Stimulated activated effector memory CD8-positive, alpha-beta T cell treated with anti-CD3 and anti-CD28 coated beads, Interleukin-12 subunit alpha, Interleukin-12 subunit beta, amount 100 ng/mL, for 72 hours (primary cell): Measurements from ENCODE around the gene HASPIN.

Experiments used
- ATAC-seq: fragments of 150-1000 bp; cut with Tn5 transposase; 2 replicates; pipeline ENCODE4 v1.10.0; 2021
- DNase-seq, 2 donors: peaks; one replicate each; pipeline ENCODE4 v3.0.0; 2021 to 2022; ENCODE audit warnings: low spot score in 2 of 2
- H3K27ac Mint-ChIP-seq: one replicate; pipeline ENCODE4 v1.8.0; 2022; ENCODE audit warnings: mild to moderate bottlenecking, mixed read lengths
- H3K36me3 Mint-ChIP-seq: one replicate; pipeline ENCODE4 v1.8.0; 2022; ENCODE audit warnings: mild to moderate bottlenecking, mixed read lengths
- H3K4me1 Mint-ChIP-seq: one replicate; pipeline ENCODE4 v1.8.0; 2022; ENCODE audit warnings: mixed read lengths
- H3K4me3 Mint-ChIP-seq: one replicate; pipeline ENCODE4 v1.8.0; 2022; ENCODE audit warnings: mild to moderate bottlenecking, mixed read lengths
- H3K9me3 Mint-ChIP-seq: one replicate; pipeline ENCODE4 v1.8.0; 2022; ENCODE audit warnings: mixed read lengths

The HASPIN gene

DNA sequence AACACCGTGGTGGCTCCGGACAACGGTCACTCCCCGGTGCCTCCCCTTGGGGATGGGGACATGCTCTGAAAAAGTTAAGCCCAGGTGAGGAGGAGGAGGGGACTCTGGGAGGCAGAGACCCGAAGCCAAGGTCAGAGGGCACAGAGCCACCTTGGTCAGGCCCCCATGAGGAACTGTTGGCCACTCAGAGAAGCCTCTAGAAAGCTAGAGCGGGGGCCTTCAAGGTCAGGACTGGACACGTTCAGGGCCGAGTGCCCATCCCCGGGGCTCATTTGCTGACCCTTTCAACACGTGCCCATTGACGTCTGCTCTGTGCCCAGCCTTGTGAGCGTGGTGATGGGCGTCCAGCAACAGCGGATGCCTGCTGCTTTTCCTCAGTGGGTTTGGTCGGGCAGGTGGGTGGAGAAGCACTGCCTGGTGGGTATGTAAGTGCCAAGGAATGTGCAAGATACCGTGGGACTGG is 38.2 kb downstream of the HASPIN start:
- Mint-ChIP-seq H3K36me3 (peaks cover 52% of the 10 kb centered on the region), H3K27ac (peak overlapping the region; percentile 100), H3K9me3 (peaks cover 10% of the 10 kb centered on the region), H3K4me1 (peaks cover 68% of the 10 kb centered on the region), H3K4me3 (no peak overlapping the region)
- ATAC-seq, result no peak
- no peak for DNase-seq

- peak overlapping the region; percentile 100 for H3K27ac Mint-ChIP-seq
- H3K4me3 Mint-ChIP-seq, result peak overlapping the region; percentile 80
- ATAC-seq, result peak; percentile 85
- peak; percentile 44 to 82 for DNase-seq
- H3K36me3 Mint-ChIP-seq, result peaks cover 48% of the 10 kb centered on the region
- H3K9me3 Mint-ChIP-seq, result peaks cover 10% of the 10 kb centered on the region
- peaks cover 72% of the 10 kb centered on the region for H3K4me1 Mint-ChIP-seq
Measured at GRCh38 chr17:3762922-3763776, 39.4 kb downstream of the HASPIN start.

- Mint-ChIP-seq H3K36me3 (peaks cover 54% of the 10 kb centered on the region), H3K27ac (peak overlapping the region; percentile 100), H3K4me1 (peaks cover 78% of the 10 kb centered on the region), H3K9me3 (peaks cover 10% of the 10 kb centered on the region), H3K4me3 (peak overlapping the region; percentile 80)
- ATAC-seq (no peak), DNase-seq (no peak)
Measured at GRCh38 chr17:3763777-3764170, 40.1 kb downstream of the HASPIN start.

DNA sequence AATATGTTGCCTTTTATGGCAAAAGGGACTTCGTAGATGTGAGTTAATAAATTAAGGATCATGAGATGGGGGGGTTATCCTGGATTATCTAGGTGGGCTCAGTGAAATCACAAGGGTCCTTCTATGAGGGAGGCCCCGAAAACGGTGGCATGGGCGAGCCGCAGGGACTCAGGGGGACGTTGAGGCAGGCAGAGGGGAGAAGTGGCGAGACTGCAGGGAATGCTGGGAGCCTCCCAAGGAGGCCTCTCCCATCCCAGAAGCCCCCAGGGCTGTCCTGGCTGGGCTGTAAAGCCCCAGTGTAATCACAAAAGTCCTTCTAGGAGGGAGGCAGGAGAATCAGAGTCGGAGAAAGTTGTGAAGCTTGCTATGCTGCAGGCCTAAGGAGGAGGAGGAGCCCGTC is 42.3 kb downstream of the HASPIN start:
- H3K27ac Mint-ChIP-seq, result peak overlapping the region; percentile 100
- peaks cover 2% of the 10 kb centered on the region for H3K9me3 Mint-ChIP-seq
- peaks cover 39% of the 10 kb centered on the region for H3K36me3 Mint-ChIP-seq
- ATAC-seq (no peak), DNase-seq (no peak)
- H3K4me1 Mint-ChIP-seq, result peaks cover 87% of the 10 kb centered on the region
- H3K4me3 Mint-ChIP-seq, result peak overlapping the region; percentile 80

GRCh38 chr17:3766779-3767178 is 43.1 kb downstream of the HASPIN start:
- Mint-ChIP-seq H3K9me3 (no peaks in the 10 kb centered on the region), H3K27ac (peak overlapping the region; percentile 100), H3K4me3 (peak overlapping the region; percentile 80), H3K4me1 (peaks cover 86% of the 10 kb centered on the region), H3K36me3 (peaks cover 37% of the 10 kb centered on the region)
- DNase-seq (no peak), ATAC-seq (no peak)

DNA sequence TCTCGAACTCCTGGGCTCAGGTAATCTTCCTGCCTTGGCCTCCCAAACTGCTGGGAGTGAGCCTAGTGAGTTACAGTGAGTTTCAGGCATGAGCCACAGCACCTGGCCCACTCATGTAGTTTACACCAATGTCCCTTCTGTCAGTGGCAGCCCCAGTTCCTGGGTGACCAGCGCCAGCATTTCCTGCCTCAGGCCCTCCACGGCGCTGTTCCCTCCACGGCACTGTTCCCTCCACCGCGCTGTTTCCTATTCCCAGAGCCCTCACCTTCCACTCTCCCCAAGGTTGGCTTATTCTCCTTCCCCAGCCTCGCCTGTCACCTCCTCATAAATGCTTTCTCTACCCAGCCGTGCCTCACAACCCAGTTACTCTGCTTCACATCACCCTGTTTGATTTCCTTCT is 44.6 kb downstream of the HASPIN start:
- H3K4me3 Mint-ChIP-seq, result peak overlapping the region; percentile 0
- H3K4me1 Mint-ChIP-seq, result peaks cover 90% of the 10 kb centered on the region
- H3K9me3 Mint-ChIP-seq, result no peaks in the 10 kb centered on the region

GRCh38 chr17:3768769-3769168 is 45.1 kb downstream of the HASPIN start:
- peaks cover 85% of the 10 kb centered on the region for H3K4me1 Mint-ChIP-seq
- H3K36me3 Mint-ChIP-seq, result peaks cover 35% of the 10 kb centered on the region
- DNase-seq (no peak), ATAC-seq (no peak)
- H3K4me3 Mint-ChIP-seq, result peak overlapping the region; percentile 0
- no peaks in the 10 kb centered on the region for H3K9me3 Mint-ChIP-seq
- peak overlapping the region; percentile 49 for H3K27ac Mint-ChIP-seq

More for the DNA sequence above, 44.6 kb downstream of the HASPIN start:
- H3K36me3 Mint-ChIP-seq, result peaks cover 39% of the 10 kb centered on the region
- peak overlapping the region; percentile 49 for H3K27ac Mint-ChIP-seq
- ATAC-seq (no peak), DNase-seq (no peak)

DNA sequence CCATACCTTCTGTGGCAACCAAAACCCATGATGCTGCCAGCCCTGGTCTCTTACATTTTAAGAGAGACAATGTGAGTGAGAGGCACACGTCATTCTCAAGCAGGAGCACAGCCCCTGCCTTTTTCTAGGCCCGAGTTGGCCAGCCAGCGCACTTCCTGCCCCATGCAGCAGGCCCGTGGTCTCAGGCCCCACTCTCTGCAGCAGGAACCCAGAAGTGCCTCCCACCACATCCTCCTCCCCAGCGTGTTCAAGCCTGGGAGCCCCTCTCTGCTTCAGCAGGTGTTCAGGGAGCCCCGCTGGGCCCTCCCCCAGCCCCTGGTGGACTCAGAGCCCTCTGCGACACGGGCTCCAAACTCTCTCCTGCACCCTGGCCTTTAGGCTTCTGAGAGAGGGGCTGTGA is 46.8 kb downstream of the HASPIN start:
- Mint-ChIP-seq H3K27ac (peak overlapping the region; percentile 49), H3K9me3 (no peaks in the 10 kb centered on the region), H3K36me3 (peaks cover 18% of the 10 kb centered on the region), H3K4me3 (peak overlapping the region; percentile 50), H3K4me1 (peaks cover 71% of the 10 kb centered on the region)
- DNase-seq (peak in 1 of 2 donors; percentile 80), ATAC-seq (peak; percentile 74)

DNA sequence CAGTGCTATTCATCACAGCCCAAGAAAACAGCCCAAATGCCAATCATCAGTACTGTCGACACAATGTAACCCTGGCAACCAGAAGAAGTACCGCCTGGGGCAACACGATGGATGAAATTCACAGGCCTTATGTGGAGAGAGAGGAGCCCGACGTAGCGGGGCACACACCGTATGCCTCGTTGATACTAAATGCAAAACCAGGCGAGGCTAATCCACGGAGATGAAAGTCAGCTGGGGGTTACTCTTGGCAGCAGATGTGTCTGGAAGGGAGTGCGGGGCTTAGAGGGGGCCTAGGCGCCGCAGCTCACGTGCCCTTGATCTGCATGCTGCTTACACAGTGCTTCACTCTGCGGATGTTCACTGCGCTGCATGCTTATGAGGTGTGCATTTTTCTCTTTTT is 47.4 kb downstream of the HASPIN start:
- Mint-ChIP-seq H3K36me3 (peaks cover 14% of the 10 kb centered on the region), H3K9me3 (no peaks in the 10 kb centered on the region), H3K4me1 (peaks cover 64% of the 10 kb centered on the region), H3K27ac (peak overlapping the region; percentile 49), H3K4me3 (peak overlapping the region; percentile 50)
- no peak for DNase-seq
- ATAC-seq, result peak; percentile 69

- H3K4me1 Mint-ChIP-seq, result peaks cover 48% of the 10 kb centered on the region
- no peak for DNase-seq
- peaks cover 18% of the 10 kb centered on the region for H3K36me3 Mint-ChIP-seq
- no peak overlapping the region for H3K4me3 Mint-ChIP-seq
- ATAC-seq, result no peak
- no peaks in the 10 kb centered on the region for H3K9me3 Mint-ChIP-seq
- no peak overlapping the region for H3K27ac Mint-ChIP-seq
Measured at GRCh38 chr17:3772764-3773163, 49.1 kb downstream of the HASPIN start.

DNA sequence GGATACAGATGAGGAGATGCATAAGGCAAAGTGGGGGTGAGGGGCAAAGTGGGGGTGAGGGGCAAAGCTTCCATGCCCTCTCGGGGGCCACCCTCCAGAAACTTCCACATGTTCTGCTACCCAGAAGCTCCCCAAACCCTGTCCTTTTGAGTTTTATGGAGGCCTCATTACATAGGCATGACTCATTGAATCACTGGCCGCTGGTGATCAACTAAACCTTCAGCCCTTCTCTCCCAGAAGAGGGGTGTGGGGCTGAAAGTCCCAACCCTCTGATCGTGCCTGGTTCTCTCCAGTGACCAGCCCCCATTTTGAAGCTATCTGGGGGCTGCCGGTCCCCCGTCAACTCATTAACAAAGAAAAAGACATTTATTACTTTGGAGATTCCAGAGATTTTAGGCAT is 49.8 kb downstream of the HASPIN start:
- Mint-ChIP-seq H3K4me3 (no peak overlapping the region), H3K36me3 (peaks cover 14% of the 10 kb centered on the region), H3K4me1 (peaks cover 41% of the 10 kb centered on the region), H3K27ac (no peak overlapping the region), H3K9me3 (no peaks in the 10 kb centered on the region)
- no peak for DNase-seq
- no peak for ATAC-seq

- Mint-ChIP-seq H3K4me3 (no peak overlapping the region), H3K4me1 (peaks cover 36% of the 10 kb centered on the region), H3K9me3 (no peaks in the 10 kb centered on the region), H3K36me3 (peaks cover 11% of the 10 kb centered on the region), H3K27ac (no peak overlapping the region)
- DNase-seq (no peak), ATAC-seq (no peak)
Measured at GRCh38 chr17:3773966-3774365, 50.3 kb downstream of the HASPIN start.
